Activated CD8-positive, alpha-beta T cell treated with anti-CD3 and anti-CD28 coated beads for 36 hours (primary cell): ENCODE data around the gene RGS8. TPM values are rescaled to one million over a fixed set of nuclear protein-coding genes. Genes with fewer than 3 reads are reported as not detected.

Experiments
- ATAC-seq: fragments of 200-7000 bp; cut with Tn5 transposase; one replicate; pipeline ENCODE4 v1.10.0; 2021; ENCODE audit warnings: mild to moderate bottlenecking, moderate library complexity
- CTCF ChIA-PET: fragments of 350-600 bp; sonication (Branson Sonifier 250); formaldehyde crosslinking; loops from one replicate; lab custom pipeline; 2021; ENCODE audit warnings: antibody characterized with exemption; lab: Charles Lee
- POLR2A ChIA-PET: fragments of 350-600 bp; sonication (Branson Sonifier 250); formaldehyde crosslinking; loops from one replicate; lab custom pipeline; 2021; ENCODE audit warnings: antibody characterized with exemption; lab: Charles Lee
- DNase-seq: peaks from one replicate; pipeline ENCODE4 v3.0.0-alpha.2; 2020
- H3K27ac Mint-ChIP-seq: one replicate; pipeline ENCODE4 v1.8.0; 2021; ENCODE audit warnings: mild to moderate bottlenecking, mixed read lengths
- H3K27me3 Mint-ChIP-seq: one replicate; pipeline ENCODE4 v1.8.0; 2021; ENCODE audit warnings: mixed read lengths
- H3K36me3 Mint-ChIP-seq: one replicate; pipeline ENCODE4 v1.8.0; 2021; ENCODE audit warnings: low read depth, mixed read lengths
- H3K4me1 Mint-ChIP-seq: one replicate; pipeline ENCODE4 v1.8.0; 2021; ENCODE audit warnings: low read depth, mixed read lengths
- H3K4me3 Mint-ChIP-seq: one replicate; pipeline ENCODE4 v1.8.0; 2021; ENCODE audit warnings: mild to moderate bottlenecking, moderate library complexity, mixed read lengths
- H3K9me3 Mint-ChIP-seq: one replicate; pipeline ENCODE4 v1.8.0; 2021; ENCODE audit warnings: mixed read lengths
- intact Hi-C: fragments of 100-400 bp; cut with micrococcal nuclease; formaldehyde crosslinking; loops from one replicate; pipeline ENCODE4 v1.10.0; 2022
- total RNA-seq, 2 experiments: library from RNA; stranded (reverse); gene quantifications; one replicate each; pipeline ENCODE4 v1.2.3, GENCODE V29; 2021
- TF ChIP-seq, protein P1 (sequence below): fragments of 200-600 bp; IDR thresholded peaks from one replicate; pipeline ENCODE4 v1.8.0; 2022; ENCODE audit warnings: antibody characterized with exemption, mild to moderate bottlenecking

Gene RGS8
- total RNA-seq, 2 experiments from 2014 or later, result not detected

DNA sequence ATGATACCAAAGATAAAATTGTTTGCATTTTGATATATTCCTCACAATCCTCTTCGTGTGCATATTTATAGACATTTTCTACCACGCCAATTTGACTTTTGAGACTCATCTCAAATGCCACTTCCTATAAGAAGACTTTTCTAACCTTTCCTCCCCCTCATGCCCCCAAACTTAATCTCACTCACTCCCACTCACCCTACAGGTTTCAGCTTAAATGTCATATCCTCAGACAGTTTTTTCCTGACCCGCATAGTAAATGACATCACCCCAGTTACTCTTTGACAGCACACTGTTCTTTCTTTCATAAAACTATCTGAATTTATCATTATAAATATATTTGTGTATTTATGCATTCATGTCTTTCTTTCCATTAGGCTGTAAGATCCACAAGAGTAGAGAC, 29.6 kb upstream of the RGS8 start:
- Mint-ChIP-seq H3K27me3 (no peaks in the 10 kb centered on the region), H3K4me1 (peaks cover 61% of the 10 kb centered on the region), H3K4me3 (peak overlapping the region; percentile 8), H3K27ac (peak overlapping the region; percentile 65), H3K36me3 (no peaks in the 10 kb centered on the region), H3K9me3 (no peaks in the 10 kb centered on the region)
- TF ChIP-seq, protein P1, sequence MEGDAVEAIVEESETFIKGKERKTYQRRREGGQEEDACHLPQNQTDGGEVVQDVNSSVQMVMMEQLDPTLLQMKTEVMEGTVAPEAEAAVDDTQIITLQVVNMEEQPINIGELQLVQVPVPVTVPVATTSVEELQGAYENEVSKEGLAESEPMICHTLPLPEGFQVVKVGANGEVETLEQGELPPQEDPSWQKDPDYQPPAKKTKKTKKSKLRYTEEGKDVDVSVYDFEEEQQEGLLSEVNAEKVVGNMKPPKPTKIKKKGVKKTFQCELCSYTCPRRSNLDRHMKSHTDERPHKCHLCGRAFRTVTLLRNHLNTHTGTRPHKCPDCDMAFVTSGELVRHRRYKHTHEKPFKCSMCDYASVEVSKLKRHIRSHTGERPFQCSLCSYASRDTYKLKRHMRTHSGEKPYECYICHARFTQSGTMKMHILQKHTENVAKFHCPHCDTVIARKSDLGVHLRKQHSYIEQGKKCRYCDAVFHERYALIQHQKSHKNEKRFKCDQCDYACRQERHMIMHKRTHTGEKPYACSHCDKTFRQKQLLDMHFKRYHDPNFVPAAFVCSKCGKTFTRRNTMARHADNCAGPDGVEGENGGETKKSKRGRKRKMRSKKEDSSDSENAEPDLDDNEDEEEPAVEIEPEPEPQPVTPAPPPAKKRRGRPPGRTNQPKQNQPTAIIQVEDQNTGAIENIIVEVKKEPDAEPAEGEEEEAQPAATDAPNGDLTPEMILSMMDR, result no peak
- CTCF ChIA-PET, result interaction anchor here (1.1 to 4.4 kb wide), 3 partner anchors 13 to 119 kb away, joined by 3 to 23 read pairs (median 4); no protein-coding TSS in a partner anchor
- POLR2A ChIA-PET, result interaction anchor here (0.6 to 1.8 kb wide), 3 partner anchors 71 to 111 kb away, joined by 3 to 5 read pairs (median 4); no protein-coding TSS in a partner anchor
- intact Hi-C loops, result loop anchor here (5.0 kb wide), 2 partner anchors 97 to 112 kb away; partner anchors contain the start of gene RGS16
- DNase-seq, result peak; percentile 61
- ATAC-seq, result peak; percentile 70

DNA sequence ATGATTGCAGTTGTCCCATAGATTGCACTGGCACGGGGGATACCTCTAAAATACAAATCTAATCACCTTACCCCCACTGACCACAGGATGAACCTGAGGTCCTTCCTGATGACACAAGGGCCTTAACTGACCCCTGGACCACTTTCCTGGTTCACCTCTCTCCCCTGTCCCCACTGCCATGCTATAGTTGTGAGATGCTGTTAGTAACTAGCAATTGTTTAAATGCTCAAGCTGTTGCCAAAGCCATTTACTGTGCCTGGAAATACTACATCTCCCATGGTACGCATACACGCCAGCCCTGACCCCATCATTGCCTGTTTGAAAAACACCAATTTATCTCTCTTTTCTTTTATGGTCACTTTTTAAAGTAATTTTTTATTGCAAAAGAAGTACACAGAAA, 29.1 kb upstream of the RGS8 start:
- POLR2A ChIA-PET, result interaction anchor here (0.6 to 1.8 kb wide), 4 partner anchors 65 to 110 kb away, joined by 3 to 5 read pairs (median 4); no protein-coding TSS in a partner anchor
- H3K9me3 Mint-ChIP-seq, result no peaks in the 10 kb centered on the region
- peaks cover 65% of the 10 kb centered on the region for H3K4me1 Mint-ChIP-seq

DNA sequence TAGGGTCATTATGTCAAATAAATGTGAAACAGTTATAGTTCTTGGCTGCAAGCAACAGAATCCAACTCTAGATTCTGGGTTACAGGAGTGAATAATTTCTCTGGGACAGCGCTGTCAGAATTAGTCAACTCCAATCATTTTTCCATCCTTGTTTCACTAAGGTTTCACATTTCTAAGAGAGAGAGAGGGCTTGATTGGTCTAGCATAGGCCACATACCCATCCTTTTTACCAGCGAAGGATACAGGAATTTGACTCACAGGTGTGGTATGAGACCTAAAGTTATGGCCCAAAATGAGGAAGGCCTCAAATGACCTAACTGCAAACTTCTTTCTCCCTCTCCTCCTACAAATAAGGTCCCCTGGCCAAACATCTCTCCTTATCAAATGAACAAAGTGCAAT, 25.5 kb upstream of the RGS8 start:
- no peak overlapping the region for H3K27ac Mint-ChIP-seq
- ATAC-seq (no peak), DNase-seq (no peak)
- H3K36me3 Mint-ChIP-seq, result no peaks in the 10 kb centered on the region
- no peak overlapping the region for H3K4me3 Mint-ChIP-seq
- H3K27me3 Mint-ChIP-seq, result no peaks in the 10 kb centered on the region
- intact Hi-C loops, result loop anchor here (5.0 kb wide), 2 partner anchors 93 to 108 kb away; partner anchors contain the start of gene RGS16
- TF ChIP-seq, protein P1, result no peak
- ChIA-PET CTCF (interaction anchor here (0.8 kb wide), 1 partner anchor 109 kb away, joined by 3 read pairs; no protein-coding TSS in a partner anchor), POLR2A (no interaction called here)
- H3K4me1 Mint-ChIP-seq, result peaks cover 38% of the 10 kb centered on the region
- no peaks in the 10 kb centered on the region for H3K9me3 Mint-ChIP-seq

More for the DNA sequence above, 29.1 kb upstream of the RGS8 start:
- DNase-seq (peak; percentile 32), ATAC-seq (peak; percentile 43)
- CTCF ChIA-PET, result interaction anchor here (1.1 to 4.4 kb wide), 3 partner anchors 12 to 118 kb away, joined by 3 to 23 read pairs (median 4); no protein-coding TSS in a partner anchor
- no peaks in the 10 kb centered on the region for H3K27me3 Mint-ChIP-seq
- no peaks in the 10 kb centered on the region for H3K36me3 Mint-ChIP-seq
- intact Hi-C loops, result loop anchor here (5.0 kb wide), 2 partner anchors 96 to 111 kb away; partner anchors contain the start of gene RGS16
- H3K4me3 Mint-ChIP-seq, result peak overlapping the region; percentile 8
- TF ChIP-seq, protein P1, result no peak
- H3K27ac Mint-ChIP-seq, result peak overlapping the region; percentile 65

DNA sequence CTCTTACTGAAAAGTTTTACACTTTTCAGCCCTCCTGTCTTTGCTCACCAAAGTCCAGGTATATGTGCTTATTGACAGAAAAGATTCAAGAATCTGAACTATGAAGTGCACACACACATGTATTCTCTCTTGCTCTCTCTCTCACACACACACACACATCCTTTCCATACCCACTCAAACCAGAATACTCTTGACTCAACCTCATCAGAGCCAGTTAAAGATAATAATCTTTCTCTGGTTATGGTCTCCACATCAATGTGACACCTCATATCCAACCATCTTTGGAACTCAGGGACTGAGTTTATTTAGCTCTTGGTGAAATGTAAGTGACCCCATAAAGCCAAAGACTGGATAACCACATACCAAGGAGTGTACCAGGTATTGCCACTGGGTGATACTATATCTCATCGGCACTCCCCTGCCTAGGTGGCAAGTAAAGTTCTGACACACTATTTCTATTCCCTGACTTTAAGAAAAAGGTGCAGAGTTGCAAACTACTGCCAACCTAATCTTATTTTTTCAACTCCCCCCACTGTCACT, 24.9 kb upstream of the RGS8 start:
- Mint-ChIP-seq H3K27ac (peak overlapping the region; percentile 1), H3K36me3 (no peaks in the 10 kb centered on the region), H3K4me1 (peaks cover 32% of the 10 kb centered on the region), H3K4me3 (no peak overlapping the region), H3K27me3 (no peaks in the 10 kb centered on the region), H3K9me3 (no peaks in the 10 kb centered on the region)
- ChIA-PET POLR2A (no interaction called here), CTCF (interaction anchor here (0.8 kb wide), 1 partner anchor 108 kb away, joined by 3 read pairs; no protein-coding TSS in a partner anchor)
- TF ChIP-seq, protein P1, result no peak
- DNase-seq (peak; percentile 19), ATAC-seq (peak; percentile 63)
- intact Hi-C loops, result no loop called here

DNA sequence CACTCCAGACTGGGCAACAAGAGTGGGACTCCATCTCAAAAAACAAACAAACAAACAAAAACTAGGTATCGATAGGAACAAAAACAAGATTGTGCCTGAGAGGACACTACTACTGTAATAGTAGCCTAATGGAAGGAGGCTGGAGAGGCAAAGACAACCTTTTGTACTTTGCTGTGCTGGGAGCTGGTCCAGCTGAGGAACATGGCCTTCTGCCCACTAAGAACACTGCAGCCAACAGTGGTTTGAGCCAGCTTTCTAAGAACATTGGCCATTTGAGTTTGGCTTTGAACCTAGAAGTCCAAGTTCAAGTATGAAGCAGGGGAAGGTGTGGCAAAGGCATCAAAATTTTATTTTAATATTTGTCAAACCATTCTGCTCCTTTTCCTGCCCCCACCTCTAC, 22.7 kb upstream of the RGS8 start:
- no peak for ATAC-seq
- Mint-ChIP-seq H3K4me3 (no peak overlapping the region), H3K36me3 (no peaks in the 10 kb centered on the region), H3K27me3 (no peaks in the 10 kb centered on the region), H3K9me3 (no peaks in the 10 kb centered on the region), H3K4me1 (peaks cover 20% of the 10 kb centered on the region), H3K27ac (no peak overlapping the region)
- intact Hi-C loops, result no loop called here
- TF ChIP-seq, protein P1, result no peak
- POLR2A ChIA-PET, result no interaction called here
- CTCF ChIA-PET, result interaction anchor here (1.2 kb wide), 1 partner anchor 45 kb away, joined by 3 read pairs; no protein-coding TSS in a partner anchor
- DNase-seq, result no peak
